Chondrocyte (in vitro differentiated cells): ENCODE data around the gene NRXN3. TPM values are rescaled to one million over a fixed set of nuclear protein-coding genes. Genes with fewer than 3 reads are reported as not detected.

Experiments used
- DNase-seq: peaks from one replicate; pipeline ENCODE4 v3.0.0; 2021; ENCODE audit warnings: mixed read lengths, low spot score
- H3K27ac Mint-ChIP-seq: one replicate; pipeline ENCODE4 v1.8.0; 2021; ENCODE audit warnings: mild to moderate bottlenecking, moderate library complexity, mixed read lengths; ENCODE audit not compliant: unreplicated experiment
- H3K27me3 Mint-ChIP-seq: 2 replicates; pipeline ENCODE4 v1.8.0; 2021; ENCODE audit warnings: low read depth, mixed read lengths
- H3K36me3 Mint-ChIP-seq: 2 replicates; pipeline ENCODE4 v1.8.0; 2021; ENCODE audit warnings: low read depth, mixed read lengths
- H3K4me1 Mint-ChIP-seq: 2 replicates; pipeline ENCODE4 v1.8.0; 2021; ENCODE audit warnings: low read depth, mild to moderate bottlenecking, mixed read lengths
- H3K4me3 Mint-ChIP-seq: one replicate; pipeline ENCODE4 v1.8.0; 2021; ENCODE audit warnings: mild to moderate bottlenecking, moderate library complexity, mixed read lengths; ENCODE audit not compliant: unreplicated experiment
- H3K9me3 Mint-ChIP-seq: 2 replicates; pipeline ENCODE4 v1.8.0; 2021; ENCODE audit warnings: low read depth, mixed read lengths
- CTCF ChIP-seq: fragments of 200-600 bp; sonication (generic); IDR thresholded peaks from 2 replicates; pipeline ENCODE4 v1.5.0; 2021; ENCODE audit warnings: antibody characterized with exemption, mild to moderate bottlenecking, moderate library complexity
- total RNA-seq: library from RNA; stranded (reverse); gene quantifications from 3 replicates; pipeline ENCODE4 v1.2.1, GENCODE V29; 2021

The NRXN3 gene
- total RNA-seq, 1 donor from 2014 or later: 7.9 TPM

- Mint-ChIP-seq H3K4me3 (no peak overlapping the region), H3K27ac (no peak overlapping the region), H3K36me3 (peaks cover 3% of the 10 kb centered on the region), H3K4me1 (peaks cover 4% of the 10 kb centered on the region), H3K9me3 (peaks cover 12% of the 10 kb centered on the region), H3K27me3 (peaks cover 2% of the 10 kb centered on the region)
- no peak for DNase-seq
- no peak for TF ChIP-seq CTCF
These were observed 873.2 kb downstream of the NRXN3 start for GRCh38 chr14:79043194-79043889.

- Mint-ChIP-seq H3K4me1 (peaks cover 4% of the 10 kb centered on the region), H3K4me3 (no peak overlapping the region), H3K27me3 (peaks cover 5% of the 10 kb centered on the region), H3K36me3 (peaks cover 3% of the 10 kb centered on the region), H3K9me3 (peaks cover 10% of the 10 kb centered on the region), H3K27ac (no peak overlapping the region)
- TF ChIP-seq CTCF: no peak
- no peak for DNase-seq
These were observed 874.9 kb downstream of the NRXN3 start for GRCh38 chr14:79044894-79045624.

GRCh38 chr14:79050787-79051727 is 880.9 kb downstream of the NRXN3 start:
- H3K9me3 Mint-ChIP-seq: no peaks in the 10 kb centered on the region
- H3K27ac Mint-ChIP-seq: no peak overlapping the region
- no peaks in the 10 kb centered on the region for H3K36me3 Mint-ChIP-seq
- no peak for TF ChIP-seq CTCF
- DNase-seq: no peak
- H3K4me1 Mint-ChIP-seq: peaks cover 4% of the 10 kb centered on the region
- no peak overlapping the region for H3K4me3 Mint-ChIP-seq
- peaks cover 20% of the 10 kb centered on the region for H3K27me3 Mint-ChIP-seq

- H3K4me3 Mint-ChIP-seq: no peak overlapping the region
These were observed 881.6 kb downstream of the NRXN3 start for GRCh38 chr14:79051742-79052141.

More at GRCh38 chr14:79051742-79052141, 881.6 kb downstream of the NRXN3 start:
- Mint-ChIP-seq H3K4me1 (peaks cover 6% of the 10 kb centered on the region), H3K27me3 (peaks cover 23% of the 10 kb centered on the region), H3K9me3 (no peaks in the 10 kb centered on the region), H3K27ac (no peak overlapping the region), H3K36me3 (no peaks in the 10 kb centered on the region)
- no peak for TF ChIP-seq CTCF
- DNase-seq: no peak
